NCI-H69 (cell line): ENCODE results near the gene SMC1B.
"Not testable (repeated sequence)": the region's sequence is repeated elsewhere in the genome, so short reads cannot be mapped to it uniquely, and the experiment has no call there.

Experiments
- DNase-seq: peaks from one replicate; lab custom pipeline; 2025; lab: John Stamatoyannopoulos, UW

Gene SMC1B

DNA sequence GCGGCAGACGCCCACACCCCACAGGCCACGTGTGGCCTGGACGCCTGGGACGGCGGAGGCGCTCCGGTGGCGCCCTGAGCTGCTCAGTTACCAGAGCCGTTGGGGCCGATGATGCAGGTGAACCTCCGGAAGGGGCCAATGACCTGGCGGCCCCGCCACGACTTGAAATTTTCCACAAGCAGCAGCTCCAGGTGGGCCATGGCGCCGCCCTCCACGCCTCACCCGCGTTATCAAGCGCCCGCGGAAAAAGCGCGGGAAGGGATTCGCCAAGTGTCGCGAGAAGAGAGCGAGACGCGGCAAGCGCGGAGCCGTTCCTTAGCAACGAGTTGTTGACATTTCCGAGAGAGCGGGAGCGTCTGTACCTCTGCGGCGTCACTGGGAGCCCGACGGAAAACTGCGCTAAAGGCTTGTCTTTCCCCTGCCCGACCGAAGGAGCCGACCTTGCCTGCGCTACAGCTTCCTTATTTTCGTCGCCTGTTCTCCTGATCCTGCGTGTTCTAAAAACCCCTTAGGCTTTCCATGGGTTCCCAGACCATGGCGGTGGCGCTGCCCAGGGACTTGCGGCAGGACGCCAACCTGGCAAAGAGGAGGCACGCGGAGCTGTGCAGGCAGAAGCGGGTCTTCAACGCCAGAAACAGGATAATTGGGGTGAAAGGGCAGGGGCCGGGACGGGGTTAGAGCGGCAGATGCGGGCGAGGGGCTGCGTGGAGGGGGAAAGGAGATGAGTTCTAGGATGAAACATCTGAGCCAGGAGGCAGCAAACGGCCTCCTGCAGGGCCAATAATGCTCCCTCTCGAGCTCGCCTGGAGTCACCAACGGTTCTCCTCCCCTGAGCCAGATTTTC is at the start of gene SMC1B, which contains the start of gene RIBC2:
TSS of gene SMC1B (minus strand) at position 232 of the 844 bp plus-strand sequence. CDS start at position 200, 32 bp downstream.
TSS of gene RIBC2 (plus strand) at position 326 of the 844 bp plus-strand sequence. CDS start at position 520, 194 bp downstream.
- DNase-seq = peak; percentile 98

DNA sequence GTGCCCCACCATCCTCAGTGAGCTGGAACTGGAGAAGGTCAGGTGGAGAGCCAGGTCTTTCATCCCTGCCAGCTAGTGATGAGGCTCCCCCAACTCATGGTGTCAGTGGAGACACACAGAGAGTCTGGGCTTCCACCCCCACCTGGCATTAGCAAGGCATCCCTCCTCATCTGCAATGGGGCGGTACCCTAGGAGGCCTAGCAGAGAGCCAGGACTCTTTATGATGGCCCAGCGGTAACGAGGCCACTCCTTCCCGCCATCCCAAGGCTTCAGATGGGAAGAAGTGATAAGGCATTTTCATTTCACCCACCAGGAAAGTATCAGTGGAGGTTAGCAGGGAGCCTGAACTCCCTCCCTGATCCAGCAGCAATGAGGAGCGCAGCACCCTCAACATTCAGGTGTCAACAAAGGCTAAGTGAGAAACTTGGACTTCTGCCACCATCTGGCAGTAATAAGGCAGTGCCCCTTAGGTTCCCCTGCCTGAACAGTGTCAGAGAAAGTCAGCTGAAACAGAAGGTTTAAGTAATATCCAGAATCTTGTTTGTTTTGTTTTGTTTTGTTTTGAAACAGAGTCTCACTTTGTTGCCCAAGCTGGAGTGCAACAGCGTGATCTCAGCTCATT is 48.7 kb upstream of the SMC1B start:
- peak; percentile 62 for DNase-seq

- no peak for DNase-seq
Observed at GRCh38 chr22:45460288-45461109, 47.1 kb upstream of the SMC1B start.

DNA sequence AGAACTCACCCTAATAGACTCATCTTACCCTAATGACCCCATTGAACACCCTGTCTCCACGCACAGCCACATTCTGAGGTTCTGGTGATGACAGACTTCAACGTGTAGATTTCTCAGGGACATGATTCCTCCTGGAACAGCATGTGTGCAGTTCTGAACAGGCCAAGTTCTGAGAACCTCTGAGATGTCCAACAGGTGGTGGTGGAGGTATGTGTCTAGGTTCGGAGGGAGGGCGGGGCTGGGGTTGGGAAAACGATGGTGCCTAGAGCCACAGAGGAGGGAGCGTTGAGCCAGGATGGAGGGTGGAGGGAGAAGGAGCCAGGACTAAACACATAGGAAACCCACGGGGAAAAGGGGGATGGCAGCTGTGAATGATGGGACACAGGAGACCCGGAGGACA is 45.8 kb upstream of the SMC1B start:
- DNase-seq = no peak

GRCh38 chr22:45458532-45458931 is 45.1 kb upstream of the SMC1B start:
- DNase-seq = no peak

DNA sequence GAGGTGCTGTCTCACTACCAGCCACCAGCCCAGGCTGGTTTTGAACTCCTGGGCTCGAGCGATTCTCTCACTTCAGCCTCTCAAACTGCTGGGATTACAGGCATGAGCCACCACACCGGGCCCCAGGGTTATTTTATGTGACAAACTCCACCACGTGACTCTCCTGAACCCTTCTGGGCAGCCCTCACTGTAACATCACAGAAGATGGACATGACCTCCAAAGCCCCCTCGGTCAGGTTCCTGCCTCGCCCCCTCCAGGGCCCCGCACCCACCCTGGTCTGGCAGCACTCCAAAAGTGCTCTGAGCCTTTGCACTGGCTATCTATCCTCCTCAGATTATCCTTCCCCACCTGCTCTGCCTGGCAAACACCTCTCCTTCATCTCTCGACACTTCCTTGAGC is 43.4 kb upstream of the SMC1B start:
- DNase-seq = no peak

- DNase-seq = no peak
Observed at GRCh38 chr22:45455621-45456020, 42.2 kb upstream of the SMC1B start.

DNA sequence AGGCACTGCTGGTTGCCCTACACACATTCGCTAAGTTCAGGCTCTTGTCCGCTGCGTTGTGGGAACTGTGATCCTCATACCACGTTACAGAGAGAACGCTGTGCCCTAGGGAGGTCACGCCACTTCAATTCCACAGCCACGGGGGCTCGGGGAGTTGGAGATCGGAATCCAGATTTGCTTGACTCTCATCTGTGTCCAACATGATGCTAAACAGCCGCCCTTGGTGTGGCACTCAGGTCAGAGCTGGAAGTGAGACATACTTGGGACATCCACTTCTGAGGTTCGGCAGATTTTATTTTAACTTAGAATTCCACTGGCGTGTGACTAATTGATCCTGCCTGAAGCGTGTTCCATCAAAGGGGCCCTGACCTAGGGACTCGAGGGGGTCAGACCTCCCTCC is 41.8 kb upstream of the SMC1B start:
- DNase-seq = no peak

DNA sequence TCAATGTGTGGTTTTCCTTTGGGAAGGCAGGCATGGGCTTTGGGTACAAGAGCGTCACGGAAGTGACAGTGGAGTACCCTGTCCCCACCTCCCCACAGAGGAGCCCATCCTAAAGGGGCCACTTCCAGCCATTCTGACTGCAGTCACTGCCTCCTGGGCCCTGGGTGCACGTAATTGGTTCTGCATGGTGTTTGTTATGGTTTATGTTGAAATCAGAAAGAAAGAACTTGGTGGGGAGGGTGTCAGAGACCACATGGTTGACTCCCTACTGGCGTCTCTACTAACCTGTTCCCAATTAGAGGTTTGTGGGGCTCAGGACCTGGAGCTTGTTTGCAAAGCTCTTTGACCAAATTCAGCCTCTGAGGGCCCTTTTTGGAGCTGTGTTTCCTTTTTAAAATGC is 40.9 kb upstream of the SMC1B start:
- no peak for DNase-seq

- DNase-seq = no peak
Observed at GRCh38 chr22:45453764-45454163, 40.4 kb upstream of the SMC1B start.

DNA sequence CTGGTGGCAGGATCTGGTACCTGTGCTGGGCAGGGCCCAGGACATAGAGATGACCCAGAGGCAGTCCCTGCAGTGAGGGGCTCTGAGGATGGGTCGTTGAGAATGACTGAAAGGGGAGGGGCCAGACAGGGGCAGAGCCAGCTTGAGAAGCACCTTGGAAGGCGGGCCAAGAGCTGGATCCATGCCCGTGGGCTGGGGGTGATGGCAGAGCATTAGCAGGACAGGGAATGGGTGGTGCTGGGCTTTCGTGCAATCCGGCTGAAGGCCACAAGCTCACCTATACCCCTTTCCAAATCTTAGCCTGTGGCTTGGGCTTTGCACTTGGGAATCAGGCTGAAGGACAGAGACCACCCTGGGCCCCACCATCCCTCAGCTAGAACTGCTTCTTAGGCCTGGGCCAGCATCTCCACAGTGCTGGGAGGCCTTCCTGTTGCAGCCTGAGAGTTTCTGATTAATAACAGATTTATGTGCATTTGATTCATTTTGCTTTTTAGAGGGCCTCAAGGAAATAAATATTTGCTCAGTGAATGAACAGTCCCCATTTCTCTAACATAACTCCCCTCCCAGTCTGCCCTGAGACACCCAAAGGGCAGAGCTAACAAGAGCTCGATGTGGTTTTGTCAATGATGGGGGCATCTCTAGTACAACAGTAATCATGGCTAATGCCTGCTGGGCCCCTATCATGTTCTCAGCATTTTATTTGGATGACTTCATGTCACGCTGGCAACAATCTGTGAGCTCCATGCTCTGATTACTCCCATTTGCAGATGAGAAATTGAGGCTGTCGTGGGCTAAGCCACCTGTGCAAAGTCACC is 39.4 kb upstream of the SMC1B start:
- peak; percentile 94 for DNase-seq

DNA sequence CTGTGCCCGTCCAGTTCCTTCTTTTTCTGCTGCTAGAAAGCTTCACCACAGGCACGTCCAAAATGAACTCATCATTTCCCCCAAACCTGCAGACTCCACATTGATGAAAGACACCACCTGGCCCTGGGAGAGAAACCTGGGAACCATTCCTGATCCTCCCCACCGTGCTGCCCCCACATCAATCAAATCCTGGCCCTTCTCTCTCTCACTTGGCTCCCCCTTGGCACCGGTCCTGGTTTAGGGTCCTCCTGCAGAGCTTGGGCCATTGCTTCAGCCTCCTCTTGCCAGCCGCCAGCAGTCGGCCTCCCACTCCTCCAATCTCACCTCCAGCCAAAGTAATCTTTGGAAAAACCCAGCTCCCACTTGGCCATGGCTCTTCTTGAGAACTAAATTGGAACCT is 38.6 kb upstream of the SMC1B start:
- DNase-seq = peak; percentile 35

- peak; percentile 46 for DNase-seq
Observed at GRCh38 chr22:45450921-45451651, 37.7 kb upstream of the SMC1B start.

DNA sequence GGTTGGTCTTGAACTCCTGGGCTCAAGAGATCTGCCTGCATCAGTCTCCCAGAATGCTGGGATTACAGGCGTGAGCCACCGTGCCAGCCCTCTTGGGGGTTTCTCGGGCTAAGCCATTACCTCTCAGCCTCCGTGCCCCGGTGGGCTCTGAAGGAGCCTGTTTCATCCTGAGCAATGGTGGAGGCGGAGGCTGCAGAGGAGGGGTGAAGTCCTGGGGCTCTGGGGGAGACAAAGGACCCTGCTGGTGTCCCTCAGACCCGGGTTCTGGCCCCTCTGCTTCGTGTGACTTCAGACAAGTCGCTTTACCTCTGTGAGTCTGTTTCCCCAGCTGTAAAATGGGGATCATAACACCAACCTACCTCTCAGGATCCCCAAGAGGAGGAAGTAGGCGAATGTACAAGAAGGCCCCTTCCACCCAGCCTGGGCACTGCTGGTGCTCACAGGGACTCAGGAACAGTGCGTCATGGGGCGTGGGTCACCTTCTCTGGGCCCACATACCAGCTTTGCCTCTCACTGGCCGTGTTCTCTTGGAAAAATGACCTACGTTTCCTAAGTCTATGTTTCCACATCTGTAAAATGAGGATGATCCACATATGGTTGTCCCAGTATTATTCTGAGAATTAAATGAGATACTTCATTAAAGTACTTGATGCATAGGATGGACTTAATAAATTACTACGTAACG is 36.8 kb upstream of the SMC1B start:
- DNase-seq = no peak

DNA sequence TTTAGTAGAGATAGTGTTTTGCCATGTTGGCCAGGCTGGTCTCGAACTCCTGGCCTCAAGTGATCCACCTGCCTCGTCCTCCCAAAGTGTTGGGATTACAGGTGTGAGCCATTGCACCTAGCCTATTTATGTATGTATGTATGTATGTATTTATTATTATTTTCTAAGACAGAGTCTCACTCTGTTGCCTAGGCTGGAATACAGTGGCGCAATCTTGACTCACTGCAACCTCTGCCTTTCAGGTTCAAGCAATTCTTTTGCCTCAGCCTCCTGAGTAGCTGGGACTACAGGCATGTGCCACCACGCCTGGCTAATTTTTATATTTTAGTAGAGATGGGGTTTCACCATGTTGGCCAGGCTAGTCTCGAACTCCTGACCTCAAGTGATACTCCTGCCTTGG is 36.0 kb upstream of the SMC1B start:
- DNase-seq = not testable (repeated sequence)

- no peak for DNase-seq
Observed at GRCh38 chr22:45448431-45448830, 35.0 kb upstream of the SMC1B start.

DNA sequence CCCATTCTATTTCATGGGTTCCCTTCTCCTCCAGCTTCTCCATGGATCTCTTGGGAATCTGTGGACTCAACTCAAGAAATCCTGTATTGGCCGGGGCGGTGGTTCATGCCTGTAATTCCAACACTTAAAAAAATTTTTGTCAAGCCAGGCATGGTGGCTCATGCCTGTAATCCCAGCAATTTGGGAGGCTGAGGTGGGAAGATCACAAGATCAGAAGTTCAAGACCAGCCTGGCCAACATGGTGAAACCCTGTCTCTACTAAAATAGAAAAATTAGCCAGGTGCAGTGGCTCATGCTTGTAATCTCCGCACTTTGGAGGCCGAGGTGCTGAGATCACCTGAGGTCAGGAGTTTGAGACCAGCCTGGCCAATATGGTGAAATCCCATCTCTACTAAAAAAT is 34.2 kb upstream of the SMC1B start:
- DNase-seq = not testable (repeated sequence)

GRCh38 chr22:45446216-45446615 is 32.8 kb upstream of the SMC1B start:
- DNase-seq = no peak

- no peak for DNase-seq
Observed at GRCh38 chr22:45445031-45445710, 31.8 kb upstream of the SMC1B start.

DNA sequence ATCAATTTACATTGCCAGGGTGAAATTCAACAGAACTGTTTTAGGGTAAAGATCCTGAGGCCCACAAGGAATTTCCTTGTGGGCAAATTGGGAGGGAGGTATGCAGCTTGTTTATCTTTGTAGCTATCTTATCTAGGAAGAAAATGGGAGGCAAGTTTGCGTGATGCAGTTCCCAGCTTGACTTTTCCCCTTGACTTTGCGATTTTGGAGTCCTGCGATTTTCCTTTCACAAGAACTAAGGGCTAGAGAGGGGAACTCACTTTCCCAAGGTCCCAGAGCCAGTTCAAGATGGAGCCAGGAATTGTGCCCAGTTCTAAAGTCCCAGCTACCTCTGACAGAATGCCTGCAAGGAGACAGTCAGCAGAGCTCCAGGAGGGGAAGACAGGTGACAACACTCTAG is 30.8 kb upstream of the SMC1B start:
- DNase-seq = no peak
